Epithelial cell of proximal tubule (primary cell): Measurements from ENCODE around the gene KCNJ6. TPM values are rescaled to one million over a fixed set of nuclear protein-coding genes. Genes with fewer than 3 reads are reported as not detected.

ENCODE experiments used
- DNase-seq: peaks from one replicate; pipeline ENCODE4 v3.0.0-alpha.2; 2011; ENCODE audit warnings: low read depth
- H3K4me3 ChIP-seq: 2 replicates; pipeline ENCODE4 v1.5.1; 2011; ENCODE audit warnings: low read depth, mild to moderate bottlenecking, low read length
- CTCF ChIP-seq: conservative IDR thresholded peaks from 2 replicates; pipeline ENCODE4 v1.5.1; 2012; ENCODE audit warnings: low read depth, mild to moderate bottlenecking, low read length
- total RNA-seq: library from RNA; depleted of rRNA; stranded (reverse); fragments of >200 nt; gene quantifications from 2 replicates; pipeline ENCODE4 v1.2.3, GENCODE V29; 2015

KCNJ6 gene
- total RNA-seq, 1 donor from 2014 or later = under 0.01 TPM

- no peak for TF ChIP-seq CTCF
- no peak for DNase-seq
- no peak overlapping the region for H3K4me3 ChIP-seq
These were observed 156.5 kb downstream of the KCNJ6 start for GRCh38 chr21:37759777-37760176.

GRCh38 chr21:37758982-37759381 is 157.3 kb downstream of the KCNJ6 start:
- no peak for DNase-seq
- no peak overlapping the region for H3K4me3 ChIP-seq
- peak; percentile 87 for TF ChIP-seq CTCF

- no peak overlapping the region for H3K4me3 ChIP-seq
- no peak for DNase-seq
- no peak for TF ChIP-seq CTCF
These were observed 158.5 kb downstream of the KCNJ6 start for GRCh38 chr21:37757606-37758376.

- no peak overlapping the region for H3K4me3 ChIP-seq
- no peak for TF ChIP-seq CTCF
- no peak for DNase-seq
These were observed 163.1 kb downstream of the KCNJ6 start for GRCh38 chr21:37753122-37753599.

- no peak for TF ChIP-seq CTCF
These were observed 164.8 kb downstream of the KCNJ6 start for GRCh38 chr21:37751268-37751975.

GRCh38 chr21:37749132-37749531 is 167.1 kb downstream of the KCNJ6 start:
- no peak for DNase-seq
- H3K4me3 ChIP-seq = no peak overlapping the region
- no peak for TF ChIP-seq CTCF

More at GRCh38 chr21:37751268-37751975, 164.8 kb downstream of the KCNJ6 start:
- peak; percentile 20 for DNase-seq
- H3K4me3 ChIP-seq = no peak overlapping the region
